ENCODE data around the gene SLC1A4. TPM values are rescaled to one million over a fixed set of nuclear protein-coding genes. Genes with fewer than 3 reads are reported as not detected.
"Not testable (repeated sequence)": the region's sequence is repeated elsewhere in the genome, so short reads cannot be mapped to it uniquely, and the experiment has no call there.

Gene SLC1A4
- total and polyA plus RNA-seq, 3 donors from 2014 or later: 14.3 to 28.5 (median 17.8) TPM

DNA sequence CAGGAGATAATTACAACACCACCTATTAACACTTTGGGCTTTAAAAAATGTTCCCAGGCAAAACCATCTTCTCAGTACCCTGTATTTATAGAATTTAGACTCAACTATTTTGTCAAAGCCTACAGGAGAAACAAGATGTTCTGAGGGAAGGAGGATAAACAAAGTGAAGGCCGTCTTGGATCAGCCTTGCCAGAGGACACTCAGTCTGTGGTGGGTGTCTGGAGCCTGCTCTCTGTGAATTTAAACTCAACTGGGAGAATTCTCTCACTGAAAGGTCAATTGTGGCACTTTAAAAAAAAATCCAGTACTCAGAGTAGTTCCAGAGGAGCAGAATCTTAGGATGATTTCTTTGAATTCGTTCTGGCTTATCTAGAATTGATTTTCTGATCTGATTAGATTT is 28.4 kb upstream of the SLC1A4 start:
- Histone ChIP-seq H3K4me3 (no peak overlapping the region), H3K36me3 (ENCODE audit: low read depth, missing control alignments) (no peaks in the 10 kb centered on the region), H3K9me3 (no peaks in the 10 kb centered on the region), H3K4me1 (no peaks in the 10 kb centered on the region), H3K27ac (peak overlapping the region; percentile 50 to 72), H3K27me3 (no peaks in the 10 kb centered on the region)
- intact Hi-C loops (cut with DNase I; ENCODE audit: low total_unique reads): no loop called here
- DNase-seq: peak; percentile 50
- 17 to 32% methylated on average over 2 of the region's 2 CpGs for WGBS, 2 donors
- no peak for TF ChIP-seq POLR2A (IDR thresholded peaks at IDR 0.05)
- TF ChIP-seq, protein P1, sequence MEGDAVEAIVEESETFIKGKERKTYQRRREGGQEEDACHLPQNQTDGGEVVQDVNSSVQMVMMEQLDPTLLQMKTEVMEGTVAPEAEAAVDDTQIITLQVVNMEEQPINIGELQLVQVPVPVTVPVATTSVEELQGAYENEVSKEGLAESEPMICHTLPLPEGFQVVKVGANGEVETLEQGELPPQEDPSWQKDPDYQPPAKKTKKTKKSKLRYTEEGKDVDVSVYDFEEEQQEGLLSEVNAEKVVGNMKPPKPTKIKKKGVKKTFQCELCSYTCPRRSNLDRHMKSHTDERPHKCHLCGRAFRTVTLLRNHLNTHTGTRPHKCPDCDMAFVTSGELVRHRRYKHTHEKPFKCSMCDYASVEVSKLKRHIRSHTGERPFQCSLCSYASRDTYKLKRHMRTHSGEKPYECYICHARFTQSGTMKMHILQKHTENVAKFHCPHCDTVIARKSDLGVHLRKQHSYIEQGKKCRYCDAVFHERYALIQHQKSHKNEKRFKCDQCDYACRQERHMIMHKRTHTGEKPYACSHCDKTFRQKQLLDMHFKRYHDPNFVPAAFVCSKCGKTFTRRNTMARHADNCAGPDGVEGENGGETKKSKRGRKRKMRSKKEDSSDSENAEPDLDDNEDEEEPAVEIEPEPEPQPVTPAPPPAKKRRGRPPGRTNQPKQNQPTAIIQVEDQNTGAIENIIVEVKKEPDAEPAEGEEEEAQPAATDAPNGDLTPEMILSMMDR (IDR thresholded peaks at IDR 0.05): no peak

DNA sequence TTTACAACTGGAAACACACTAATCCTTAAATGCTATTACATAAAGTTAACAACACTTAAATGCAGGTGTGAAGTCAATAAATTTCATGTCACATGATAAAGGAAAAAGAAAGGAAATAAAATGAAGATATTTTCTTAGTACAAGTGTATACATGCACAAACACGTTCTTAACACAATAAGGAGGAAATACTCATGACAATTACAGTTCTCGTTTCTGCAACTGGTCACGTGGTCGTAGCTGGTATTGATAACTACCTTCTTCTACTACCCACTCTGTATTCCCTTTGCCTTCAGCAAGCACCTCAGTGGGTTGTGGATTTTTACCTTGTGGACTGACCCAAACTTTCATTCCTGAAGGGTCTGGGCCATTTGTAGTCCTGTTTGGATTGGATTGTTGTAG is 26.1 kb upstream of the SLC1A4 start:
- intact Hi-C loops (cut with DNase I; ENCODE audit: low total_unique reads); H3K4me3 ChIP-seq; H3K36me3 ChIP-seq (ENCODE audit: low read depth, missing control alignments); H3K27ac ChIP-seq; H3K27me3 ChIP-seq; H3K9me3 ChIP-seq; H3K4me1 ChIP-seq; DNase-seq: not testable (repeated sequence)
- WGBS, 2 donors: 89 to 90% methylated on average over 4 of the region's 4 CpGs

DNA sequence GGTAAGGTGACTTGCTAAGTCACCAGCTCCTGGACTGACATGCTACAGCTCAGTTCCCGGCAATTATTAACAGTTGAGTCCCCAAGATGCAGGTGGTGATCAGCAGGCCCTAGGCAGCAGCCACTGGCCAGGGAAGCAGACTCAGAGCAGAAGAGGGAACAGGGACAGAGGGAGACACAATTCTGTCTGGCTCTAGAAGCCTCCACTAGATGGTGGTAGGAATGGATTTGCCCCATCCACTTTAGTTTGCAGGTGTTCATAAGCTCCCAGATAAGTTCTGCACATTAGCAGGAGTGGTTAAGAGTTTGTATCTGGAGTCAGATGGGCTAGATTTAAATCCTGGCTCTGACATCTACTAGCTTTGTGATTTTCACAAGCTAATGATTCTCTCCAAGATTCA is 25.5 kb upstream of the SLC1A4 start:
- H3K27ac ChIP-seq: no peak overlapping the region
- no peak for DNase-seq
- TF ChIP-seq POLR2A (IDR thresholded peaks at IDR 0.05): no peak
- TF ChIP-seq, protein P1 (IDR thresholded peaks at IDR 0.05): no peak
- H3K4me3 ChIP-seq: no peak overlapping the region
- no peaks in the 10 kb centered on the region for H3K27me3 ChIP-seq
- intact Hi-C loops (cut with DNase I; ENCODE audit: low total_unique reads): no loop called here
- 84 to 100% methylated on average over 1 of the region's 1 CpG for WGBS, 2 donors
- no peaks in the 10 kb centered on the region for H3K9me3 ChIP-seq
- no peaks in the 10 kb centered on the region for H3K4me1 ChIP-seq
- H3K36me3 ChIP-seq (ENCODE audit: low read depth, missing control alignments): no peaks in the 10 kb centered on the region

DNA sequence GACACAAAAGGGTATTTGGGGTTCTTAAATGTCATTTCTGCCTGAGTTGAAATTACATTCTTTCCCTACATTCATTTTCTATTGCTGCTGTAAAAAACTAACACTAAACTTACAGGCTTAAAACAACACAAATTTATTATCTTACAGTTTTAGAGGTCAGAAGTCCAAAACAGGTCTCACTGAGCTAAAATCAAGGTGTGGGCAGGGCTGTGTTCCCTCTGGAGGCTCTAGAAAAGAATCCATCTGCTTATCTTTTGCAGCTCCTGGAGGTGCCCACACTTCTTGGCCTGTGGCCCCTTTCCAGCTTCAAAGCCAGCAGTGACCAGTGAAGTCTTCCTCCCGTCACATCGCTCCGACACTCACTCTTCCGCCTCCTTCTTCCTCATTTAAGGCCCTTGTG is 23.2 kb upstream of the SLC1A4 start:
- no peaks in the 10 kb centered on the region for H3K27me3 ChIP-seq
- H3K4me1 ChIP-seq: no peaks in the 10 kb centered on the region
- DNase-seq: no peak
- no peaks in the 10 kb centered on the region for H3K9me3 ChIP-seq
- no peak for TF ChIP-seq POLR2A (IDR thresholded peaks at IDR 0.05)
- TF ChIP-seq, protein P1 (IDR thresholded peaks at IDR 0.05): no peak
- H3K27ac ChIP-seq: no peak overlapping the region
- WGBS, 2 donors: 88 to 94% methylated on average over 4 of the region's 4 CpGs
- no peak overlapping the region for H3K4me3 ChIP-seq
- intact Hi-C loops (cut with DNase I; ENCODE audit: low total_unique reads): no loop called here
- no peaks in the 10 kb centered on the region for H3K36me3 ChIP-seq (ENCODE audit: low read depth, missing control alignments)

DNA sequence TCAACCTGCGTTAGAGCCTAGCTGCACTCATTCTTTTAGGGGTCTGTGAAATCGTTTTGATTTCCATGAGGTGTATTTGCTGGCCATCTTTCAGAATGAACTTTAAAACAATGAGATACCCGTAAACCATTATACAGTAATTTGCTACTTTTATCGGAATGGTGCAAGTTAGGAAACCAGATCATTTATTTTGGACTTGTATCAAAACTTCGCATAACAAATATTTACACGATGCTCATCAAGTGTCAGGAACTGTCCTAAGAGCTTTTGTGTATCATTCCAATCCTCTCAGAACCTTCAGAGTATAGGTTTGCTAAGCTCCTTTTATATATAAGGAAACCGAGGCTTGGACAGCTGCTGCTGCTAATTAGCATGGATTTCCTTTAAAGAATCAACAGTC is 22.4 kb upstream of the SLC1A4 start:
- intact Hi-C loops (cut with DNase I; ENCODE audit: low total_unique reads): no loop called here
- Histone ChIP-seq H3K36me3 (ENCODE audit: low read depth, missing control alignments) (no peaks in the 10 kb centered on the region), H3K4me1 (no peaks in the 10 kb centered on the region), H3K27ac (no peak overlapping the region), H3K27me3 (no peaks in the 10 kb centered on the region), H3K4me3 (no peak overlapping the region), H3K9me3 (no peaks in the 10 kb centered on the region)
- 84 to 89% methylated on average over 7 of the region's 7 CpGs for WGBS, 2 donors
- DNase-seq: no peak
- TF ChIP-seq POLR2A (IDR thresholded peaks at IDR 0.05): no peak
- TF ChIP-seq, protein P1 (IDR thresholded peaks at IDR 0.05): no peak

Measured in testis (tissue), 3 donors.